Aorta (tissue), 5 donors: ENCODE data around the gene FAT2. TPM values are rescaled to one million over a fixed set of nuclear protein-coding genes. Genes with fewer than 3 reads are reported as not detected.

Source experiments
- ATAC-seq: fragments of 200-7000 bp; cut with Tn5 transposase; one replicate; pipeline ENCODE4 v1.9.1; 2022; ENCODE audit warnings: moderate library complexity; ENCODE audit not compliant: low FRiP score
- DNase-seq, 2 donors: peaks; one replicate each; pipeline ENCODE4 v3.0.0-alpha.2; 2020
- H3K27ac ChIP-seq, 2 donors: one replicate each; pipeline ENCODE4 v1.5.1; 2013; ENCODE audit warnings: low read length in 2 of 2, mild to moderate bottlenecking in 2 of 2, moderate library complexity in 2 of 2, control low read depth in 1 of 2, inconsistent platforms in 1 of 2, low read depth in 1 of 2
- H3K27me3 ChIP-seq, 2 donors: one replicate each; pipeline ENCODE4 v1.6.1; 2013; ENCODE audit warnings: control low read depth in 1 of 2, low read length in 1 of 2, mild to moderate bottlenecking in 1 of 2, moderate library complexity in 1 of 2; ENCODE audit not compliant: insufficient read depth in 2 of 2, control insufficient read depth in 1 of 2
- H3K36me3 ChIP-seq, 2 donors: one replicate each; pipeline ENCODE4 v1.6.1; 2013; ENCODE audit warnings: control low read depth in 1 of 2, low read length in 1 of 2, mild to moderate bottlenecking in 1 of 2; ENCODE audit not compliant: insufficient read depth in 2 of 2, control insufficient read depth in 1 of 2
- H3K4me1 ChIP-seq, 2 donors: one replicate each; pipeline ENCODE4 v1.6.1; 2013; ENCODE audit warnings: low read length in 2 of 2, control low read depth in 1 of 2, mild to moderate bottlenecking in 1 of 2, moderate library complexity in 1 of 2; ENCODE audit not compliant: insufficient read depth in 2 of 2, control insufficient read depth in 1 of 2
- H3K4me3 ChIP-seq, 2 donors: one replicate each; pipeline ENCODE4 v1.5.1; 2013; ENCODE audit warnings: low read length in 2 of 2, control low read depth in 1 of 2, mild to moderate bottlenecking in 1 of 2
- H3K9me3 ChIP-seq: one replicate; pipeline ENCODE4 v1.6.1; 2013; ENCODE audit warnings: mild to moderate bottlenecking, low read length; ENCODE audit not compliant: control insufficient read depth
- WGBS, 2 donors: extraction: QIAGEN DNeasy Blood & Tissue Kit; methylation state at CpG; one replicate each; pipeline ENCODE4 v1.1.7; 2013; 5-methylcytosine and 5-hydroxymethylcytosine counted together
- intact Hi-C, 2 donors: fragments of 100-400 bp; cut with DNase I; formaldehyde crosslinking; loops; one replicate each; pipeline versions ENCODE4 v1.14.2 to v1.15.0; 2022
- polyA plus RNA-seq, 2 donors: library from polyadenylated mRNA; stranded (reverse); fragments of 200-250 nt; gene quantifications; one replicate each; pipeline ENCODE4 v1.2.3, GENCODE V29; 2013
- total RNA-seq, 2 donors: library from RNA; stranded (reverse); fragmentation: NEBNext Ultra II Directional; extraction: Animal tissue kit (Norgen Biotek cat#: 25700); gene quantifications; one replicate each; pipeline ENCODE4 v1.2.1, GENCODE V29; 2021
- donor health status: healthy with polysubstance abuse.
- donor health status: Bipolar disorder and iron deficiency.
- donor health status: DM: no; HTN: no; CAD: no.
- donor health status: DM: no; HTN: no; CAD: no.
- donor health status: DM: yes; HTN: yes; CAD: no.

The FAT2 gene
- total and polyA plus RNA-seq, 4 donors, result 0.15 TPM; not detected in 3

GRCh38 chr5:151617841-151618710, 26.9 kb upstream of the FAT2 start:
- no peaks in the 10 kb centered on the region for H3K9me3 ChIP-seq
- H3K4me1 ChIP-seq, result no peaks in the 10 kb centered on the region
- no peak overlapping the region for H3K27ac ChIP-seq
- H3K36me3 ChIP-seq, result no peaks in the 10 kb centered on the region
- WGBS, 2 donors, result 72 to 75% methylated on average over 3 of the region's 3 CpGs
- H3K4me3 ChIP-seq, result no peak overlapping the region
- intact Hi-C loops, result no loop called here
- no peaks in the 10 kb centered on the region for H3K27me3 ChIP-seq
- ATAC-seq (no peak), DNase-seq (no peak)

GRCh38 chr5:151617383-151617840, 26.3 kb upstream of the FAT2 start:
- H3K27me3 ChIP-seq, result no peaks in the 10 kb centered on the region
- no peaks in the 10 kb centered on the region for H3K4me1 ChIP-seq
- no peaks in the 10 kb centered on the region for H3K36me3 ChIP-seq
- intact Hi-C loops, result no loop called here
- DNase-seq, result no peak
- WGBS, 2 donors, result 83 to 89% methylated on average over 6 of the region's 6 CpGs
- no peaks in the 10 kb centered on the region for H3K9me3 ChIP-seq
- H3K4me3 ChIP-seq, result no peak overlapping the region
- ATAC-seq, result no peak
- H3K27ac ChIP-seq, result no peak overlapping the region

GRCh38 chr5:151615431-151615830, 24.3 kb upstream of the FAT2 start:
- Histone ChIP-seq H3K9me3 (no peaks in the 10 kb centered on the region), H3K4me3 (no peak overlapping the region), H3K36me3 (no peaks in the 10 kb centered on the region), H3K27ac (no peak overlapping the region), H3K4me1 (no peaks in the 10 kb centered on the region), H3K27me3 (no peaks in the 10 kb centered on the region)
- DNase-seq, result no peak
- no peak for ATAC-seq
- 76% methylated on average over 4 of the region's 4 CpGs for WGBS, 2 donors
- intact Hi-C loops, result no loop called here

- Histone ChIP-seq H3K36me3 (no peaks in the 10 kb centered on the region), H3K4me1 (no peaks in the 10 kb centered on the region), H3K27me3 (no peaks in the 10 kb centered on the region), H3K27ac (no peak overlapping the region), H3K4me3 (no peak overlapping the region), H3K9me3 (no peaks in the 10 kb centered on the region)
- ATAC-seq (no peak), DNase-seq (no peak)
- WGBS, 2 donors, result 68 to 73% methylated on average over 7 of the region's 7 CpGs
- intact Hi-C loops, result no loop called here
Observed at GRCh38 chr5:151614565-151614964, 23.4 kb upstream of the FAT2 start.

- no peaks in the 10 kb centered on the region for H3K4me1 ChIP-seq
- DNase-seq, result no peak
- no peak for ATAC-seq
- H3K9me3 ChIP-seq, result no peaks in the 10 kb centered on the region
- no peaks in the 10 kb centered on the region for H3K36me3 ChIP-seq
- 47 to 54% methylated on average over 8 of the region's 8 CpGs for WGBS, 2 donors
- no peak overlapping the region for H3K4me3 ChIP-seq
- H3K27me3 ChIP-seq, result no peaks in the 10 kb centered on the region
- H3K27ac ChIP-seq, result no peak overlapping the region
- intact Hi-C loops, result no loop called here
Observed at GRCh38 chr5:151612689-151613427, 21.7 kb upstream of the FAT2 start.

- no peaks in the 10 kb centered on the region for H3K4me1 ChIP-seq
- no peaks in the 10 kb centered on the region for H3K36me3 ChIP-seq
- no peaks in the 10 kb centered on the region for H3K27me3 ChIP-seq
- WGBS, 2 donors, result 92 to 93% methylated on average over 8 of the region's 8 CpGs
- no peak for ATAC-seq
- DNase-seq, result no peak
- H3K27ac ChIP-seq, result no peak overlapping the region
- intact Hi-C loops, result no loop called here
- no peaks in the 10 kb centered on the region for H3K9me3 ChIP-seq
- H3K4me3 ChIP-seq, result no peak overlapping the region
Observed at GRCh38 chr5:151611127-151611775, 20.1 kb upstream of the FAT2 start.

GRCh38 chr5:151608522-151608921, 17.4 kb upstream of the FAT2 start:
- H3K27ac ChIP-seq, result no peak overlapping the region
- H3K27me3 ChIP-seq, result no peaks in the 10 kb centered on the region
- no peaks in the 10 kb centered on the region for H3K9me3 ChIP-seq
- intact Hi-C loops, result no loop called here
- no peaks in the 10 kb centered on the region for H3K36me3 ChIP-seq
- H3K4me3 ChIP-seq, result no peak overlapping the region
- no peaks in the 10 kb centered on the region for H3K4me1 ChIP-seq
- DNase-seq, result no peak
- no peak for ATAC-seq

GRCh38 chr5:151607304-151607703, 16.2 kb upstream of the FAT2 start:
- Histone ChIP-seq H3K27me3 (no peaks in the 10 kb centered on the region), H3K36me3 (no peaks in the 10 kb centered on the region), H3K4me3 (no peak overlapping the region), H3K9me3 (no peaks in the 10 kb centered on the region), H3K27ac (no peak overlapping the region), H3K4me1 (no peaks in the 10 kb centered on the region)
- intact Hi-C loops, result no loop called here
- DNase-seq (no peak), ATAC-seq (no peak)
- WGBS, 2 donors, result 93 to 95% methylated on average over 3 of the region's 3 CpGs
